ENCODE measurements around the gene PSME3IP1.

PSME3IP1 gene

DNA sequence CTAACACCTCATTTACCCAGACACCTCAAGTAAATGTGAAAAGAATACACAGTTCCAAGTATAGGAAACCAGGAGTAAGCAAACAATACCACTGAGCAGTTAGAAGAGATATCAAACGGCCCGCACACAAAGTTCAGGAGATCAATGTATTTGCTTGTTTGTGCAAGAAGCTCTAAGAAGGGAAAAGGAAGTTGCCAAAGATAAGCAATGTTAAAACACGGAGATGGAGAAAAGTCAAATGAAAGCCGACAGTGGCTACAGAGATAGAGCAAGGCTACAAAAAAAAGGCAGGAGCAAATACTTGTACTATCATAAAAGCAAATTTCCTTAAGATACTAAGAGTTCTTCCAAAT, 29.5 kb downstream of the PSME3IP1 start:
- H3K36me3 ChIP-seq (ENCODE audit: insufficient read depth, low read length) = peaks cover 90% of the 10 kb centered on the region
- no peaks in the 10 kb centered on the region for H3K9me3 ChIP-seq (ENCODE audit: low read length)
- no peak overlapping the region for H3K4me2 ChIP-seq (ENCODE audit: low read length)
- H3K4me1 ChIP-seq (ENCODE audit: insufficient read depth, low read length, severe bottlenecking) = no peaks in the 10 kb centered on the region
- no peaks in the 10 kb centered on the region for H3K9me2 ChIP-seq (ENCODE audit: low read depth, low read length)
- H3K4me3 ChIP-seq (ENCODE audit: low read depth, low read length, poor library complexity, severe bottlenecking) = no peak overlapping the region
- H3K79me2 ChIP-seq (ENCODE audit: insufficient read depth, low read length) = no peaks in the 10 kb centered on the region
- H3K27ac ChIP-seq (ENCODE audit: low read depth, low read length, poor library complexity, severe bottlenecking) = no peak overlapping the region
- TF ChIP-seq, protein P1, sequence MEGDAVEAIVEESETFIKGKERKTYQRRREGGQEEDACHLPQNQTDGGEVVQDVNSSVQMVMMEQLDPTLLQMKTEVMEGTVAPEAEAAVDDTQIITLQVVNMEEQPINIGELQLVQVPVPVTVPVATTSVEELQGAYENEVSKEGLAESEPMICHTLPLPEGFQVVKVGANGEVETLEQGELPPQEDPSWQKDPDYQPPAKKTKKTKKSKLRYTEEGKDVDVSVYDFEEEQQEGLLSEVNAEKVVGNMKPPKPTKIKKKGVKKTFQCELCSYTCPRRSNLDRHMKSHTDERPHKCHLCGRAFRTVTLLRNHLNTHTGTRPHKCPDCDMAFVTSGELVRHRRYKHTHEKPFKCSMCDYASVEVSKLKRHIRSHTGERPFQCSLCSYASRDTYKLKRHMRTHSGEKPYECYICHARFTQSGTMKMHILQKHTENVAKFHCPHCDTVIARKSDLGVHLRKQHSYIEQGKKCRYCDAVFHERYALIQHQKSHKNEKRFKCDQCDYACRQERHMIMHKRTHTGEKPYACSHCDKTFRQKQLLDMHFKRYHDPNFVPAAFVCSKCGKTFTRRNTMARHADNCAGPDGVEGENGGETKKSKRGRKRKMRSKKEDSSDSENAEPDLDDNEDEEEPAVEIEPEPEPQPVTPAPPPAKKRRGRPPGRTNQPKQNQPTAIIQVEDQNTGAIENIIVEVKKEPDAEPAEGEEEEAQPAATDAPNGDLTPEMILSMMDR (IDR thresholded peaks at IDR 0.05; ENCODE audit: low read length) = no peak
- no peak for TF ChIP-seq EZH2 (IDR thresholded peaks at IDR 0.05; ENCODE audit: borderline replicate concordance, low read length)
- no peak overlapping the region for H2AFZ ChIP-seq (ENCODE audit: low read length)
- H4K20me1 ChIP-seq (ENCODE audit: insufficient read depth, low read length) = no peaks in the 10 kb centered on the region
- H3K27me3 ChIP-seq (ENCODE audit: insufficient read depth, low read length) = no peaks in the 10 kb centered on the region
- no peaks in the 10 kb centered on the region for H3F3A ChIP-seq (ENCODE audit: insufficient read depth, low read length)
- no peak overlapping the region for H3K9ac ChIP-seq (ENCODE audit: low read length)

DNA sequence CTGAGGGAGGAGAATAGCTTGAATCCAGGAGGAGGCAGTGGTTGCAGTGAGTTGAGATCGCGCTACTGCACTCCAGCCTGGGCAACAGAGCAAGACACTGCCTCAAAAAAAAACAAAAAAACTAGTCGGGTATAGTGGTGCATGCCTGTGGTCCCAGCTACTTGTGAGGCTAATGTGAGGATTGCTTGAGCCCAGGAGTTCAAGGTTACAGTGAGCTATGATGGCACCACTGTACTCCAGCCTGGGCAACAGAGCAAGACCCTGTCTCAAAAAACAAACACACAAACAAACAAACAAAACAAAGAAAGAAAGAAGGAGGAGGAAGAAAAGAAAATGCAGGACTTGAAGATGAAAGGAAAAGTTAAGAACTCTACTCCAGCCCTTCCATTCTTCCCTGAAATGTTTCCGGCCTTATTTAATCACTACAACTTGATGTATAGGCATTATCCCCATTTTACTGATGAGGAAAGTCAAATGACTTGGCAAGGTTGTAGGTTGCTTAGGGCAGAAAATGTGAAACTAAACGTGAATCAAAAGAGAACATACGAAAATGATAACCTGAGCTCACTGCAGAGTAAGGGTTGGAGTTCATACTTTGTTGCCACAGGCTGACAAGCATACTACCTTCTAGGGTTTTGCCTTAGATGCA, 30.0 kb downstream of the PSME3IP1 start:
- no peak for TF ChIP-seq EZH2 (IDR thresholded peaks at IDR 0.05; ENCODE audit: borderline replicate concordance, low read length)
- TF ChIP-seq, protein P1 (IDR thresholded peaks at IDR 0.05; ENCODE audit: low read length) = no peak
- Histone ChIP-seq H4K20me1 (ENCODE audit: insufficient read depth, low read length) (no peaks in the 10 kb centered on the region), H3K9ac (ENCODE audit: low read length) (no peak overlapping the region), H3K36me3 (ENCODE audit: insufficient read depth, low read length) (peaks cover 85% of the 10 kb centered on the region), H3F3A (ENCODE audit: insufficient read depth, low read length) (no peaks in the 10 kb centered on the region), H2AFZ (ENCODE audit: low read length) (no peak overlapping the region), H3K4me2 (ENCODE audit: low read length) (no peak overlapping the region), H3K4me1 (ENCODE audit: insufficient read depth, low read length, severe bottlenecking) (no peaks in the 10 kb centered on the region), H3K79me2 (ENCODE audit: insufficient read depth, low read length) (no peaks in the 10 kb centered on the region), H3K27me3 (ENCODE audit: insufficient read depth, low read length) (no peaks in the 10 kb centered on the region), H3K9me2 (ENCODE audit: low read depth, low read length) (no peaks in the 10 kb centered on the region), H3K9me3 (ENCODE audit: low read length) (no peaks in the 10 kb centered on the region), H3K27ac (ENCODE audit: low read depth, low read length, poor library complexity, severe bottlenecking) (no peak overlapping the region), H3K4me3 (ENCODE audit: low read depth, low read length, poor library complexity, severe bottlenecking) (no peak overlapping the region)

DNA sequence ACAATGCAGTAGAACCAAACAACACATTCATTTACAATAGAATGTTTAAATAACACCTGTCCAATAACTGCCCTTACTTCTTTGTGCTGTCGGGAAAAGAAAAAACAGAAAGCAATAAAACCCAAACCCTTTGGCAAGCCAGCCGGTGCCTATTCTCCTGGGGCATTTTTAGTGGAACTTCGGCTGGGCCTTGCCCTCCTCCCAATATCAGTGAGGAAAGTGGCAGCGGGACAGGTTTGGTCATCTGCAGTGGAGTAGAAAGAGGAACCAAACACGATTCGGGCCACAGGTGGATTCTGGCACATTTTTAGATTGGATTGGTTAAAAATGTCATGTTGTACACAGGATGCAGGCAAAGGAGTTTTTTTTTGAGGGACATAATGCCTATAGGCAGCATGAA, 32.0 kb downstream of the PSME3IP1 start:
- Histone ChIP-seq H3K36me3 (ENCODE audit: insufficient read depth, low read length) (peaks cover 69% of the 10 kb centered on the region), H3K9me2 (ENCODE audit: low read depth, low read length) (no peaks in the 10 kb centered on the region), H3K79me2 (ENCODE audit: insufficient read depth, low read length) (no peaks in the 10 kb centered on the region), H3K27me3 (ENCODE audit: insufficient read depth, low read length) (no peaks in the 10 kb centered on the region), H3F3A (ENCODE audit: insufficient read depth, low read length) (no peaks in the 10 kb centered on the region), H3K9ac (ENCODE audit: low read length) (no peak overlapping the region), H3K4me1 (ENCODE audit: insufficient read depth, low read length, severe bottlenecking) (no peaks in the 10 kb centered on the region), H3K27ac (ENCODE audit: low read depth, low read length, poor library complexity, severe bottlenecking) (no peak overlapping the region), H4K20me1 (ENCODE audit: insufficient read depth, low read length) (no peaks in the 10 kb centered on the region), H2AFZ (ENCODE audit: low read length) (no peak overlapping the region), H3K4me3 (ENCODE audit: low read depth, low read length, poor library complexity, severe bottlenecking) (no peak overlapping the region), H3K4me2 (ENCODE audit: low read length) (no peak overlapping the region), H3K9me3 (ENCODE audit: low read length) (no peaks in the 10 kb centered on the region)
- TF ChIP-seq, protein P1 (IDR thresholded peaks at IDR 0.05; ENCODE audit: low read length) = no peak
- no peak for TF ChIP-seq EZH2 (IDR thresholded peaks at IDR 0.05; ENCODE audit: borderline replicate concordance, low read length)

All from OCI-LY1 (cell line).